ENCODE results near the gene DBP.
A peak's percentile ranks its signal among the peaks of the same experiment; 100 is the strongest.

Gene DBP

GRCh38 chr19:48664476-48664875, 27.3 kb upstream of the DBP start:
- Histone ChIP-seq H3K4me3 (no peak overlapping the region), H3K36me3 (no peaks in the 10 kb centered on the region), H3K4me1 (peaks cover 0 to 9% (median 4%) of the 10 kb centered on the region in 4 donors), H3K27ac (no peak overlapping the region), H3K27me3 (no peaks in the 10 kb centered on the region), H3K9me3 (no peaks in the 10 kb centered on the region)
- DNase-seq, result no peak
- intact Hi-C loops (cut with DNase I; ENCODE audit: low total_unique reads), result no loop called here
- TF ChIP-seq, protein P1, sequence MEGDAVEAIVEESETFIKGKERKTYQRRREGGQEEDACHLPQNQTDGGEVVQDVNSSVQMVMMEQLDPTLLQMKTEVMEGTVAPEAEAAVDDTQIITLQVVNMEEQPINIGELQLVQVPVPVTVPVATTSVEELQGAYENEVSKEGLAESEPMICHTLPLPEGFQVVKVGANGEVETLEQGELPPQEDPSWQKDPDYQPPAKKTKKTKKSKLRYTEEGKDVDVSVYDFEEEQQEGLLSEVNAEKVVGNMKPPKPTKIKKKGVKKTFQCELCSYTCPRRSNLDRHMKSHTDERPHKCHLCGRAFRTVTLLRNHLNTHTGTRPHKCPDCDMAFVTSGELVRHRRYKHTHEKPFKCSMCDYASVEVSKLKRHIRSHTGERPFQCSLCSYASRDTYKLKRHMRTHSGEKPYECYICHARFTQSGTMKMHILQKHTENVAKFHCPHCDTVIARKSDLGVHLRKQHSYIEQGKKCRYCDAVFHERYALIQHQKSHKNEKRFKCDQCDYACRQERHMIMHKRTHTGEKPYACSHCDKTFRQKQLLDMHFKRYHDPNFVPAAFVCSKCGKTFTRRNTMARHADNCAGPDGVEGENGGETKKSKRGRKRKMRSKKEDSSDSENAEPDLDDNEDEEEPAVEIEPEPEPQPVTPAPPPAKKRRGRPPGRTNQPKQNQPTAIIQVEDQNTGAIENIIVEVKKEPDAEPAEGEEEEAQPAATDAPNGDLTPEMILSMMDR (IDR thresholded peaks at IDR 0.05), result no peak

GRCh38 chr19:48663667-48664066, 26.5 kb upstream of the DBP start:
- TF ChIP-seq, protein P1 (IDR thresholded peaks at IDR 0.05), result no peak
- H3K27me3 ChIP-seq, result no peaks in the 10 kb centered on the region
- H3K9me3 ChIP-seq, result no peaks in the 10 kb centered on the region
- H3K4me1 ChIP-seq, result peaks cover 0 to 9% (median 4%) of the 10 kb centered on the region in 4 donors
- no peaks in the 10 kb centered on the region for H3K36me3 ChIP-seq
- no peak for DNase-seq
- intact Hi-C loops (cut with DNase I; ENCODE audit: low total_unique reads), result no loop called here
- no peak overlapping the region for H3K4me3 ChIP-seq
- no peak overlapping the region for H3K27ac ChIP-seq

DNA sequence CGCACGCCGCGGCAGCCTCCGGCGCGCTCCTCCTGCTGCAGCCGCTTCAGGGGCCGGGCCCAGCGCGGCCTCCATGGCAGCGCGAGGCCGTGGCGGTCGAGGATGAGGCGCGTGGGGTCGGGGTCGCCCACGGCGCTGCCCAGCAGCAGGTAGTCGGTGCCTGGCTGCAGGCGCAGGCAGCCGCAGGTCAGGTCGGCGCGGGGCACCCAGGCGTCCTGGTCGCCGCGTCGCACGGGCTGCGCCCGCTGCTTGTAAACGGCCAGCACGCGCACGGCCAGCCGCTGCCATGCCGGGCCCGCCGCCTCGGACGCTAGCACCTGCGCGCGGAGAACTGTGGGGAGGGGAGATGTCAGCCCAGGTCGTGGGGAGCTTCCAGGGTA, 24.5 kb upstream of the DBP start:
- Histone ChIP-seq H3K27ac (no peak overlapping the region), H3K9me3 (no peaks in the 10 kb centered on the region), H3K4me1 (peaks cover 0 to 9% (median 4%) of the 10 kb centered on the region in 4 donors), H3K27me3 (no peaks in the 10 kb centered on the region), H3K36me3 (no peaks in the 10 kb centered on the region), H3K4me3 (no peak overlapping the region)
- DNase-seq, result no peak
- intact Hi-C loops (cut with DNase I; ENCODE audit: low total_unique reads), result no loop called here
- TF ChIP-seq, protein P1 (IDR thresholded peaks at IDR 0.05), result no peak

GRCh38 chr19:48660852-48661710, 23.9 kb upstream of the DBP start:
- no peak overlapping the region for H3K4me3 ChIP-seq
- no peaks in the 10 kb centered on the region for H3K27me3 ChIP-seq
- H3K9me3 ChIP-seq, result no peaks in the 10 kb centered on the region
- no peaks in the 10 kb centered on the region for H3K36me3 ChIP-seq
- H3K27ac ChIP-seq, result peak overlapping the region in 1 of 2 donors; percentile 7
- H3K4me1 ChIP-seq, result peaks cover 0 to 9% (median 4%) of the 10 kb centered on the region in 4 donors
- peak; percentile 85 to 89 for DNase-seq
- intact Hi-C loops (cut with DNase I; ENCODE audit: low total_unique reads), result no loop called here
- TF ChIP-seq, protein P1 (IDR thresholded peaks at IDR 0.05), result no peak

DNA sequence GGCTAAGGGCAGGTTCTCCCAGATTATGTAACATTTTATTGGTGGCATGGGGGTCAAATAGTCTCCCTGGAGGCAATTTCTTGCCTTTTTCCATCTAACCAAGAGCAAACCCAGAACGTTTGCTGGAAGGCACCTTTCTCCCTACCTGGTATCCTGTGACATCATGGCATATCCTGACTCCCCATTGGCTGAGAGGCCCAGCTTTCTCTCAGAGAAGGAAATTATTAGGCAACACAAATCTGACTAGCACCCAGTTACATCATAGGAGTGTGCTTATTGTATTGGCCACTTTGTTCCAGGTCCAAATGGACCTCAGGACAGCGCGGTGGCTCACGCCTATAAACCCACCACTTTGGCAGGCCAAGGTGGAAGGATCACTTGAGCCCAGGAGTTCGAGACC, 22.6 kb upstream of the DBP start:
- DNase-seq, result no peak
- Histone ChIP-seq H3K27ac (no peak overlapping the region), H3K9me3 (no peaks in the 10 kb centered on the region), H3K4me3 (no peak overlapping the region), H3K36me3 (no peaks in the 10 kb centered on the region), H3K4me1 (peaks cover 0 to 9% (median 4%) of the 10 kb centered on the region in 4 donors), H3K27me3 (no peaks in the 10 kb centered on the region)
- TF ChIP-seq, protein P1 (IDR thresholded peaks at IDR 0.05), result no peak
- intact Hi-C loops (cut with DNase I; ENCODE audit: low total_unique reads), result no loop called here

Data from tibial artery (tissue), 4 donors.